ENCODE measurements around the gene NTN5.

DNA sequence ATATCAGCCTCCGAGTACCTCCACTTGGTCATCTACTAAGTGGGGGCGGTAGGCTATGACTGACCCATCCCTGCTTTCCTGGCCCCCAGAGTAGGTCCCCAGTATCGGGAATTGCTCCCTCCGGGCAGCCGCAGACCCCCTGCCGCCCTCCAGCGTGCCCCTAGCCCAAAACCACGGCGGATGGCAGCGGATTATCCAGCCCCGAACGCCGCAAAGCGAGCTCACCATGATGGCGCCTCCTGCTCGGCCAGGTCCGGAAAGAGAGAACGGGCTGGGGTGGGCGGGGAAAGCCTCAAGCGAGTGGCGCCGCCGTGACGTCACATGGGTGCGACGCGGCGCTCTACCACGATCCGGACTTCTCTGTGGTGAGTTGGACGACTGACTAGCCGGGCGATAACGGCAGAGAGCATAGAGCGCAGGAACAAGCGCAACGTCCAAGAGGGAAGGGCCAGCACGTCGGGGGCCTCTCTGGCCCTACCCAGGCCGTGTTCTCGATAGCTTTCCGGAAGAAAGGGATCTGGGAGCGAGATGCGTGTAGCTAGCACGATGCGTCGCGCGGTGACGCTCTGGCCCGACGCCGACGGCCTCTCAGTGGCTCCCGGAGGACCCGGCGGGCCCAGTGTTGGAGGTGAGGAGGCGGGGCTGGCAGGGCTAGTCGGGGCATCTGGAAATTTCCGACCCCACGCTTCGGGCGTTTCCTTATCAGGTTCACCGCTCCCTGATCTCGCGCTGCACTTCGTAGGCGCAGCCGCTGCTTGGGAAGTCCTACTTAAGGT, 53.7 kb downstream of the NTN5 start, which contains the start of the genes RPL18 and SPHK2:
- TF ChIP-seq EZH2 (IDR thresholded peaks at IDR 0.05; ENCODE audit: borderline replicate concordance) (no peak), CTCF (IDR thresholded peaks at IDR 0.05; ENCODE audit: poor library complexity) (no peak), EZH2phosphoT487 (IDR thresholded peaks at IDR 0.05; ENCODE audit: low read depth, severe bottlenecking, unreplicated experiment) (no peak)
